ENCODE measurements around the gene OR5V1. TPM values are rescaled to one million over a fixed set of nuclear protein-coding genes. Genes with fewer than 3 reads are reported as not detected.
"Not testable (repeated sequence)": the region's sequence is repeated elsewhere in the genome, so short reads cannot be mapped to it uniquely, and the experiment has no call there.

OR5V1 gene
- not detected for polyA plus RNA-seq (ENCODE audit: insufficient read length in 4 of 4)

GRCh38 chr6:29368765-29369164, at the start of gene OR5V1:
OR5V1 (minus strand) TSS chr6:29368865; CDS start chr6:29356195, 12,670 bp downstream.
- no peak for DNase-seq (ENCODE audit: low read depth in 4 of 4, low spot score in 2 of 4)

DNA sequence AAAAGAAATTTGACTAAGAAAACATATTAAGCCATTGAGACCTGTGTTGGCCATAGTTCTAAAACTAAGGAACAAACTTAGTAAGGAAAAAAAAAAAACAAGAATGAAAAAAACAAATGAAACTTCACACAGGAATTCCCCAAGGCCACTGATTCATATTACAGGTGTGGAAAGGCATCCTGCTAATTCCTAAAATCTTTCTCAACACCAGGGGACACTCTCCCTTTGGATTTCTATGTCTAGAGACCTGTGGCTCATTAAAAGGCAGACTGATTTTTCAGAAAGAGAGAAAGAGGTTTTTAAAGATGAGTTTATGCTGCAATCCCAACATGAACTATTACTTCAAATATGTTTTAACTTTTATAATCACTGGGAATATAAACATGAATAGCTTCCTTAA, 45.9 kb upstream of the OR5V1 start, which contains the start of gene OR12D1:
OR12D1 (plus strand) TSS at position 341 of the 400 bp plus-strand sequence.
- DNase-seq (ENCODE audit: low read depth in 4 of 4, low spot score in 2 of 4), result no peak

- DNase-seq (ENCODE audit: low read depth in 4 of 4, low spot score in 2 of 4), result no peak
Observed at GRCh38 chr6:29403801-29404200, 35.1 kb upstream of the OR5V1 start.

GRCh38 chr6:29399525-29399924, 30.9 kb upstream of the OR5V1 start:
- no peak for DNase-seq (ENCODE audit: low read depth in 4 of 4, low spot score in 2 of 4)

DNA sequence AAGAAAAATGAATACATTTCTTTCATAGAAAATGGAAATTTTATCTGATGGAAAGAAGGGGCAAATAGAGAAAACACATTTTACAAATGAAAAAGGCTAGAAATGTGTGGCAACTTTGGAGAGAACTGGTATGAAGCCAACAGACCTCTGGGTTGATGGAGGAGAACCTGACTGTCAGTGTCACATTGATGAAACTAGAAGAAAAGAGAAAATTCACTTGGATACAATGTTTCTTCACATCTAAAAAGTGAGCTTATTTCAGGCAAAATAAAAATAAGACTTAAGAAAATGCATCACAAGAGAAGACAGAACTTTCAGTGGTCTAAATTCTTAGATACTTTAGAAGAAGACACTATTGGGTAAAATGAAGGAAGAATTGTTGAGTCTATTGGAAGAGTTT, 26.7 kb upstream of the OR5V1 start, which contains the start of gene OR12D2:
OR12D2 (plus strand) TSS at position 301 of the 400 bp plus-strand sequence. CDS start 1,069 bp downstream, outside the sequence.
- DNase-seq (ENCODE audit: low read depth in 4 of 4, low spot score in 2 of 4), result no peak

GRCh38 chr6:29388533-29388932, 19.9 kb upstream of the OR5V1 start:
- no peak for DNase-seq (ENCODE audit: low read depth in 4 of 4, low spot score in 2 of 4)

DNA sequence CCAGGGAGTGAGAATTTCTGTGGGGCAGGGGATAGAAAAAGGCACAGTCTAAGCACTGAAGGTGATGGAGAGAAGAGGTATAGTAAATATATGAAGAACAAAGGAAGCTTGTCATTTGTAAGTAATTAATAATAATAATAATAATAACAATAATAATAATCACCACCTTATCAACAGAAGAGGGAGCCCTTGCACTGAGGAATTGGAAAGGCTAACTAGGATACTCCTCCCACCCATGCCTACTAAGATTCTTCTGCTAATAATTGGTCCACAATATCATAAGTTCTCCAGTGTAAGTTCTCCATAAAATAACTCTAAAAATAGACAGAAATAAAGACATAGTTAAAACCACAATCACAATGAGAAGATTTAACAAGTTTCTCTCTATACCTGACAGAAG, 7.3 kb upstream of the OR5V1 start:
- no peak for DNase-seq (ENCODE audit: low read depth in 4 of 4, low spot score in 2 of 4)

GRCh38 chr6:29375191-29375590, 6.5 kb upstream of the OR5V1 start, which contains the start of gene OR12D3:
OR12D3 (minus strand) TSS chr6:29375291; CDS start chr6:29375287, 4 bp downstream.
- DNase-seq (ENCODE audit: low read depth in 4 of 4, low spot score in 2 of 4), result no peak

- DNase-seq (ENCODE audit: low read depth in 4 of 4, low spot score in 2 of 4), result no peak
Observed at GRCh38 chr6:29355603-29356002, 13.1 kb downstream of the OR5V1 start.

DNA sequence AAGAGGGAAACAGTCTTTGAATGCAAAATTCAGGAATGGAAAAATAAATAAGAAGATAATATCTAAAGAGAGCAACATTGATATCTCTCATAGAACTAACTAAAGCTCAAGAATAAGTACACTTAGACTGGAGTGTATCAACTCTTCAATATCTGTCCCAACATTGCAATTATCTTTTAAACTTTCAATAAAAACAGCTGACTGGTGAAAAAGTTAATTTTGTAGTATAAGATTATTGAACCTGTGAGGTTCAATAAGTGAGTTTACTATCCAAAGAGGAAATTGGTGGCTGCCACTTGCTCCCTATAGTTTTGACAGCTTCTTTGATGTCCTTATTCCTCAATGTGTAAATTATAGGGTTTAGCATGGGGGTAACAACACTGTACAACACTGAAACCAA, 13.7 kb downstream of the OR5V1 start:
- DNase-seq (ENCODE audit: low read depth in 4 of 4, low spot score in 2 of 4), result no peak

DNA sequence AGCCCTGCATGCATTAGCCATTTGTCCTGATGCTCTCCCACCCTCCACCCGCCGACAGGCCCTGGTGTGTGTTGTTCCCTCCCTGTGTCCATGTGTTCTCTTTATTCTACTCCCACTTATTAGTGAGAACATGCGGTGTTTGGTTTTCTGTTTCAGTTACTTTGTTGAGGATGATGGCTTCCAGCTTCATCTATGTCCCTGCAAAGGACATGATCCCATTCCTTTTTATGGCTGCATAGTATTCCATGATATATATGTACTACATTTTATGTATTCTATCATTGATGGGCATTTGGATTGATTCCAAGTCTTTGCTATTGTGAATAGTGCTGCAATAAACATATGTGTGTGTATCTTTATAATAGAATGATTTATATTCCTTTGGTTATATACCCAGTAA, 19.3 kb downstream of the OR5V1 start:
- DNase-seq (ENCODE audit: low read depth in 4 of 4, low spot score in 2 of 4), result not testable (repeated sequence)

DNA sequence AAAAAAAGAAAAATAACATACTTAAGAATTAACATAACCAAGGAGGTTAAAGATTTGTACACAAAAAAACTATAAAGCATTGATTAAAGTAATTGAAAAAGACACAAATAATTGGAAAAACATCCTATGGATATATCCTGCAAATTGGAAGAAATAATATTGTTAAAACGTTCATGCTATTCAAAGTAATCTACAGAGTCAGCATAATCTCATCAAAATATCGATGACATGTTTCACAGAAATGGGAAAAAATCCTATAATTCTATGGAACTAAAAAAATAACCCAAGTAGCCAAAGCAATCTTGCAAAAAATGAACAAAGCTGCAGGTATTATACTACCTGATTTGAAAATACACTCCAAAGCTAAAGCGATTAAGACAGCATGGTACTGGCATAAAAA, 23.3 kb downstream of the OR5V1 start:
- DNase-seq (ENCODE audit: low read depth in 4 of 4, low spot score in 2 of 4), result no peak

DNA sequence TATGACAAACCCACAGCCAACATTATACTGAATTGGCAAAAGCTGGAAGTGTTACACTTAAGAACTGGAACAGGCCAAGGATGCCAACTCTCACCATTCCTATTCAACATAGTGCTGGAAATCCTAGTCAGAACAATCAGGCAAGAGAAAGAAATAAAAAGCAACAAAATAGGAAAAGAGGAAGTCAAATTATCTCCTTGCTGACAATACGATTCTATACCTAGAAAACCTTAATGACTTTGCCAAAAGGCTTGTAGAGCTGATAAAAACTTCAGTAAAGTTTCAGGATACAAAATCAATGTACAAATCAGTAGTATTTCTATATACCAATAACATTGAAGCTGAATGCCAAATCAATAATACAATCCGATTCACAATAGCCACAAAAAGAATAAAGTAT, 32.4 kb downstream of the OR5V1 start:
- DNase-seq (ENCODE audit: low read depth in 4 of 4, low spot score in 2 of 4), result no peak

- DNase-seq (ENCODE audit: low read depth in 4 of 4, low spot score in 2 of 4), result no peak
Observed at GRCh38 chr6:29332676-29333075, 36.0 kb downstream of the OR5V1 start.

DNA sequence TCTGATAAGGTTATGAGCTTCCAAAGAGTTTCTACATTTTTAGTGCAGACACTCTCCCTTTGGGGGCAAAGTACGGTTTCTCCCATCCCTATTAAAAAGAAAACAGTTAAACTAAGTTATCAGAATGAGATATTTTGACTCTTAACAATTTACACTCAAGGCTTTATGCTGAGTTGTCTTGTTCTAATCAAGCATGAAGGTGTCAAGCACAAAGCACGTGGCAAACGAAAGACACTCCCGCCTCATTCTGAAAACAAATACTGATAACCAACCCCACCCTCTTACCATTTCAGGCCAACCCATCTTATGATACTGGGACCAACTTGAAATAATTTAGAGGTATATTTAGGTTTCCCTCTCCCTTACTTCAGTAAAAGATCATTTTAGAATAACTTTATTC, 42.9 kb downstream of the OR5V1 start:
- no peak for DNase-seq (ENCODE audit: low read depth in 4 of 4, low spot score in 2 of 4)

GRCh38 chr6:29323332-29323731, 45.3 kb downstream of the OR5V1 start:
- DNase-seq (ENCODE audit: low read depth in 4 of 4, low spot score in 2 of 4), result not testable (repeated sequence)

- DNase-seq (ENCODE audit: low read depth in 4 of 4, low spot score in 2 of 4), result no peak
Observed at GRCh38 chr6:29319931-29320330, 48.7 kb downstream of the OR5V1 start.

Other genes with a start within 250 kb of the OR5V1 start
- gene OR2J2, start 198.0 kb downstream of the OR5V1 start, polyA plus RNA-seq (ENCODE audit: insufficient read length in 4 of 4), result not detected
- gene OR14J1, start 67.2 kb downstream of the OR5V1 start, polyA plus RNA-seq (ENCODE audit: insufficient read length in 4 of 4), result under 1 TPM; 0.03 to 0.11 (median 0.07) TPM
- not detected for gene OR12D3, start 6.4 kb upstream of the OR5V1 start, polyA plus RNA-seq (ENCODE audit: insufficient read length in 4 of 4)
- gene OR12D2, start 26.8 kb upstream of the OR5V1 start, polyA plus RNA-seq (ENCODE audit: insufficient read length in 4 of 4), result not detected
- gene OR12D1, start 46.1 kb upstream of the OR5V1 start, polyA plus RNA-seq (ENCODE audit: insufficient read length in 4 of 4), result not detected
- gene OR10C1, start 70.4 kb upstream of the OR5V1 start, polyA plus RNA-seq (ENCODE audit: insufficient read length in 4 of 4), result not detected
- not detected for gene OR11A1, start 88.2 kb upstream of the OR5V1 start, polyA plus RNA-seq (ENCODE audit: insufficient read length in 4 of 4)
- not detected for gene OR2H1, start 88.3 kb upstream of the OR5V1 start, polyA plus RNA-seq (ENCODE audit: insufficient read length in 4 of 4)
- gene MAS1L, start 119.1 kb upstream of the OR5V1 start, polyA plus RNA-seq (ENCODE audit: insufficient read length in 4 of 4), result not detected
- gene UBD, start 190.9 kb upstream of the OR5V1 start, polyA plus RNA-seq (ENCODE audit: insufficient read length in 4 of 4), result 1 to 10 TPM in 2 of 4 donors, under 1 TPM in 2; 0.62 to 1.4 (median 1.0) TPM
- under 1 TPM in 2 of 4 donors, not detected in 2; 0.22 to 0.25 TPM for gene OR2H2, start 216.3 kb upstream of the OR5V1 start, polyA plus RNA-seq (ENCODE audit: insufficient read length in 4 of 4)

All from left renal cortex interstitium (tissue), 4 donors.